Breast epithelium (tissue), 4 donors: ENCODE measurements around the gene FANCD2. TPM values are rescaled to one million over a fixed set of nuclear protein-coding genes. Genes with fewer than 3 reads are reported as not detected.
"Not testable (repeated sequence)": the region's sequence is repeated elsewhere in the genome, so short reads cannot be mapped to it uniquely, and the experiment has no call there.

Experiments
- DNase-seq, 2 donors: peaks; one replicate each; pipeline ENCODE4 v3.0.0-alpha.2; 2019; ENCODE audit warnings: low spot score in 2 of 2
- H3K27ac ChIP-seq, 2 donors: fragments of 200-600 bp; sonication (generic) in 1 of 2; one replicate each; pipeline ENCODE4 v1.5.1; 2016 to 2019; ENCODE audit warnings: mild to moderate bottlenecking in 1 of 2
- H3K27me3 ChIP-seq, 2 donors: fragments of 200-600 bp; sonication (generic) in 1 of 2; one replicate each; pipeline versions ENCODE4 v1.5.1 to v1.6.0; 2017 to 2019; ENCODE audit warnings: control low read depth in 1 of 2, mild to moderate bottlenecking in 1 of 2
- H3K36me3 ChIP-seq: fragments of 200-600 bp; one replicate; pipeline ENCODE4 v1.5.1; 2019
- H3K4me1 ChIP-seq, 2 donors: fragments of 200-600 bp; sonication (generic); one replicate each; pipeline ENCODE4 v1.5.1; 2016 to 2019; ENCODE audit warnings: control low read depth in 1 of 2
- H3K4me3 ChIP-seq, 3 donors: fragments of 200-600 bp; sonication (generic); 1 replicate in 2 of 3; 2 replicates in 1 of 3; pipeline ENCODE4 v1.5.1; 2016 to 2019; ENCODE audit warnings: mild to moderate bottlenecking in 3 of 3, moderate library complexity in 2 of 3
- H3K9me3 ChIP-seq, 2 donors: fragments of 200-600 bp; sonication (generic) in 1 of 2; one replicate each; pipeline ENCODE4 v1.5.1; 2016 to 2019; ENCODE audit warnings: control low read depth in 1 of 2
- CTCF ChIP-seq, 3 donors: fragments of 450-650 bp; IDR thresholded peaks; one replicate each; pipeline ENCODE4 v1.5.1; 2016 to 2017; ENCODE audit warnings: antibody characterized with exemption in 3 of 3, mild to moderate bottlenecking in 3 of 3, moderate library complexity in 3 of 3
- POLR2A ChIP-seq: fragments of 450-650 bp; IDR thresholded peaks from one replicate; pipeline ENCODE4 v1.6.1; 2016; ENCODE audit warnings: antibody characterized with exemption, mild to moderate bottlenecking, moderate library complexity
- POLR2AphosphoS5 ChIP-seq, 3 donors: sonication (generic); formaldehyde crosslinking; IDR thresholded peaks; one replicate each; pipeline ENCODE4 v1.6.1; 2017; ENCODE audit warnings: antibody characterized with exemption in 3 of 3
- intact Hi-C: fragments of 100-400 bp; cut with DNase I; formaldehyde crosslinking; loops from one replicate; pipeline ENCODE4 v1.15.1; 2023; ENCODE audit warnings: low total_unique reads
- total RNA-seq, 3 donors: library from RNA; depleted of rRNA; stranded (reverse); fragments of >200 nt; gene quantifications; one replicate each; pipeline ENCODE4 v1.1.0, GENCODE V29; 2016

The FANCD2 gene
- total RNA-seq, 3 donors from 2014 or later = 3.7 to 12.9 (median 6.2) TPM

DNA sequence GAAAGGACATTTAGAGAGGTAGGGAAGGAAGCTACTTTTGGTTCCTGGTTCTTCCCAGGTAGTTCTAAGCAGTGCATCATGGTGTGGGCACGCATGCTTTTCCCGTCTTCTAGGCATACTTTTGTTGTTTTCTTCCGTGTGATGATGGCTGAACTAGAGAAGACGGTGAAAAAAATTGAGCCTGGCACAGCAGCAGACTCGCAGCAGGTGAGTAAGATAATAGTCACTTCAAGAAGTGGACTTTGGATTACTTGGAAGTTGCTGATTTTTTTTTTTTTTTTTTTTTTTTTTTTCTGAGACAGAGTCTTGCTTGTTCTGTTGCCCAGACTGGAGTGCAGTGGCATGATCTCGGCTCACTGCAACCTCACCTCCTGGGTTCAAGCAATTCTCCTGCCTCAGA lies 63.9 kb downstream of the FANCD2 start:
- no peaks in the 10 kb centered on the region for H3K36me3 ChIP-seq
- no peaks in the 10 kb centered on the region for H3K9me3 ChIP-seq
- intact Hi-C loops = no loop called here
- TF ChIP-seq POLR2AphosphoS5 (IDR thresholded peaks at IDR 0.05) (no peak), CTCF (IDR thresholded peaks at IDR 0.05) (no peak), POLR2A (no peak)
- no peak for DNase-seq
- no peak overlapping the region for H3K27ac ChIP-seq
- H3K4me3 ChIP-seq = no peak overlapping the region
- no peaks in the 10 kb centered on the region for H3K27me3 ChIP-seq
- no peaks in the 10 kb centered on the region for H3K4me1 ChIP-seq

GRCh38 chr3:10090774-10091173 lies 64.5 kb downstream of the FANCD2 start:
- H3K4me3 ChIP-seq, H3K4me1 ChIP-seq, intact Hi-C loops, H3K9me3 ChIP-seq, H3K36me3 ChIP-seq, H3K27me3 ChIP-seq, H3K27ac ChIP-seq, DNase-seq: not testable (repeated sequence)

GRCh38 chr3:10091387-10091786 lies 65.2 kb downstream of the FANCD2 start:
- H3K36me3 ChIP-seq, H3K27me3 ChIP-seq, H3K4me3 ChIP-seq, H3K27ac ChIP-seq, intact Hi-C loops, H3K4me1 ChIP-seq, H3K9me3 ChIP-seq, DNase-seq: not testable (repeated sequence)

DNA sequence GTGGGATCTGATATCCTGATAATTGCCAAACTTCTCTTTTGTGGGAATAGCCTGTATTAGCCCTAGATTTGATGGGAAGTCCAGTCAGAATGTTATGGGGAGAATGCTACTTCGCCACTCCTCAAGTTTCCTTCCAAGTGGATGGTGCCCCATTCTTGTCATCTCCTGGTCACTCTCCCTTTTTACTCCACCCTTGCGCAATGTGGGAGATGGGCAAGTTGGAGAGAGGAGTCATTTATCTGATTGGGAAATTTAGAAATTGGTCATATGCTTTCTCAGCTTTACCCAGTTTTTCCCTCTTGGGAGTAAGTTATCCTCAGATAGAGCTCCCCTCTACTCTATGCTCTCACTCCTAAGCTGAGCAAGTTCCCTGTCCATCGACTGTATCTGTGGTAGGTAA lies 67.4 kb downstream of the FANCD2 start:
- no peak for DNase-seq
- H3K27me3 ChIP-seq = no peaks in the 10 kb centered on the region
- no peaks in the 10 kb centered on the region for H3K4me1 ChIP-seq
- H3K9me3 ChIP-seq = no peaks in the 10 kb centered on the region
- H3K27ac ChIP-seq = no peak overlapping the region
- intact Hi-C loops = no loop called here
- no peak for TF ChIP-seq POLR2AphosphoS5 (IDR thresholded peaks at IDR 0.05)
- no peak for TF ChIP-seq CTCF (IDR thresholded peaks at IDR 0.05)
- no peak for TF ChIP-seq POLR2A
- no peaks in the 10 kb centered on the region for H3K36me3 ChIP-seq
- no peak overlapping the region for H3K4me3 ChIP-seq

- Histone ChIP-seq H3K27me3 (no peaks in the 10 kb centered on the region), H3K36me3 (no peaks in the 10 kb centered on the region), H3K9me3 (no peaks in the 10 kb centered on the region), H3K27ac (no peak overlapping the region), H3K4me1 (no peaks in the 10 kb centered on the region), H3K4me3 (no peak overlapping the region)
- no peak for DNase-seq
- intact Hi-C loops = no loop called here
- no peak for TF ChIP-seq POLR2A
- TF ChIP-seq CTCF (IDR thresholded peaks at IDR 0.05) = no peak
- TF ChIP-seq POLR2AphosphoS5 (IDR thresholded peaks at IDR 0.05) = no peak
These were observed 72.8 kb downstream of the FANCD2 start for GRCh38 chr3:10099041-10099440.

GRCh38 chr3:10106919-10107318 lies 80.7 kb downstream of the FANCD2 start:
- Histone ChIP-seq H3K4me1 (no peaks in the 10 kb centered on the region), H3K27ac (no peak overlapping the region)
- intact Hi-C loops = no loop called here

More at GRCh38 chr3:10106919-10107318, 80.7 kb downstream of the FANCD2 start:
- H3K36me3 ChIP-seq = no peaks in the 10 kb centered on the region
- no peaks in the 10 kb centered on the region for H3K9me3 ChIP-seq
- no peak for DNase-seq
- TF ChIP-seq POLR2A = no peak
- no peak for TF ChIP-seq CTCF (IDR thresholded peaks at IDR 0.05)
- no peak for TF ChIP-seq POLR2AphosphoS5 (IDR thresholded peaks at IDR 0.05)
- H3K27me3 ChIP-seq = peaks cover 0 to 3% of the 10 kb centered on the region in 2 donors
- no peak overlapping the region for H3K4me3 ChIP-seq
